Heart right ventricle (tissue), 16 donors: ENCODE data around the gene CLIP3. TPM values are rescaled to one million over a fixed set of nuclear protein-coding genes. Genes with fewer than 3 reads are reported as not detected.

Source experiments
- ATAC-seq, 8 donors: fragments of 200-7000 bp; cut with Tn5 transposase; one replicate each; pipeline ENCODE4 v1.9.1; 2020; ENCODE audit warnings: mild to moderate bottlenecking in 8 of 8, moderate library complexity in 8 of 8, moderate number of reproducible peaks in 1 of 8
- DNase-seq, 2 donors: peaks; one replicate each; pipeline ENCODE4 v3.0.0-alpha.2; 2020
- H3K27ac ChIP-seq, 10 donors: fragments of 200-600 bp; sonication (generic) in 2 of 10; one replicate each; pipeline versions ENCODE4 v1.5.0 to v1.8.0; 2020 to 2022; ENCODE audit warnings: mild to moderate bottlenecking in 3 of 10
- H3K27me3 ChIP-seq, 7 donors: fragments of 200-600 bp; one replicate each; pipeline ENCODE4 v1.8.0; 2021 to 2022; ENCODE audit warnings: mild to moderate bottlenecking in 2 of 7
- H3K36me3 ChIP-seq, 9 donors: fragments of 200-600 bp; sonication (generic) in 1 of 9; one replicate each; pipeline versions ENCODE4 v1.5.0 to v1.8.0; 2020 to 2022; ENCODE audit warnings: mild to moderate bottlenecking in 2 of 9
- H3K4me1 ChIP-seq, 9 donors: fragments of 200-600 bp; sonication (generic) in 1 of 9; one replicate each; pipeline versions ENCODE4 v1.5.0 to v1.8.0; 2020 to 2022; ENCODE audit warnings: mild to moderate bottlenecking in 4 of 9
- H3K4me3 ChIP-seq, 10 donors: fragments of 200-600 bp; sonication (generic) in 2 of 10; one replicate each; pipeline versions ENCODE4 v1.5.0 to v1.8.0; 2020 to 2022; ENCODE audit warnings: mild to moderate bottlenecking in 7 of 10, moderate library complexity in 2 of 10
- H3K9me3 ChIP-seq, 11 donors: fragments of 200-600 bp in 10 of 11; sonication (generic) in 2 of 11; one replicate each; pipeline versions ENCODE4 v1.5.0 to v1.8.0; 2013 to 2022; ENCODE audit warnings: mild to moderate bottlenecking in 2 of 11, control low read depth in 1 of 11, moderate library complexity in 1 of 11
- CTCF ChIP-seq, 9 donors: fragments of 200-600 bp; sonication (generic) in 2 of 9; IDR thresholded peaks; one replicate each; pipeline versions ENCODE4 v1.5.0 to v1.8.0; 2021 to 2022; ENCODE audit warnings: antibody characterized with exemption in 9 of 9, mild to moderate bottlenecking in 5 of 9, moderate library complexity in 1 of 9
- WGBS, 2 donors: extraction: QIAGEN DNeasy Blood & Tissue Kit; methylation state at CpG; one replicate each; pipeline ENCODE4 v1.1.7; 2013; ENCODE audit warnings: inconsistent platforms in 1 of 2; 5-methylcytosine and 5-hydroxymethylcytosine counted together
- intact Hi-C, 10 donors: fragments of 100-400 bp; cut with DNase I; formaldehyde crosslinking; loops; one replicate each; pipeline versions ENCODE4 v1.11.1 to v1.14.2; 2022
- polyA plus RNA-seq, 2 donors: library from polyadenylated mRNA; stranded (reverse); fragments of 200-250 nt; gene quantifications; one replicate each; pipeline ENCODE4 v1.2.3, GENCODE V29; 2013
- total RNA-seq, 10 donors: library from RNA; stranded (reverse); fragmentation: NEBNext Ultra II Directional in 3 of 10; extraction: Animal tissue kit (Norgen Biotek cat#: 25700) in 3 of 10; gene quantifications; one replicate each; pipeline versions ENCODE4 v1.2.1 to v1.2.4, GENCODE V29; 2021 to 2023
- donor health status: Arrhythmogenic right ventricular cardiomyopathy.
- donor health status: ischemic (EF 13 %, LVEDD 7.1; RV severe dilation, severe dysfunction).
- donor health status: healthy with polysubstance abuse.
- donor health status: DM: no; HTN: yes; CAD: no.
- donor health status: DM: no; HTN: no; CAD: no.
- donor health status: ischemic (EF 25% LVEDD 6.9; RV normal size, moderate dysfunction).
- donor health status: ischemic (EF 25% LVEDD 5.7; RV mildly dilated, moderate dysfunction).
- donor health status: healthy.
- donor health status: DM: yes; HTN: yes; CAD: no.
- donor health status: Ischemic cardiomyopathy.
- donor health status: ischemic (EF 35%, LVEDD 5.7; RV mildly dilated, moderate dysfunction).
- donor health status: nonischemic (EF 11% LVEDD 7.7; RV severe dilation, severe dysfunction).
- donor health status: DM: yes; HTN: yes; CAD: no.
- donor health status: PGD.
- donor health status: ischemic (EF 29% LVEDD 5.4; RV normal size, mild dysfunction).
- donor health status: nonischemic (EF 23%, LVEDD 6.1; RV moderate dilation, normal function).

CLIP3 gene
- total and polyA plus RNA-seq, 12 donors = 1.2 to 7.5 (median 3.8) TPM

GRCh38 chr19:35978832-35979365 lies 53.8 kb downstream of the CLIP3 start:
- TF ChIP-seq CTCF (IDR thresholded peaks at IDR 0.05) = no peak
- intact Hi-C loops = no loop called here
- ATAC-seq (no peak), DNase-seq (no peak)
- WGBS, 2 donors = 63 to 65% methylated on average over 20 of the region's 20 CpGs
- no peaks in the 10 kb centered on the region for H3K36me3 ChIP-seq
- H3K9me3 ChIP-seq = no peaks in the 10 kb centered on the region
- peaks cover 0 to 61% (median 24%) of the 10 kb centered on the region in 7 donors for H3K27me3 ChIP-seq
- no peak overlapping the region for H3K4me3 ChIP-seq
- H3K27ac ChIP-seq = no peak overlapping the region
- H3K4me1 ChIP-seq = no peaks in the 10 kb centered on the region

- DNase-seq = no peak
- H3K4me3 ChIP-seq = no peak overlapping the region
- H3K27me3 ChIP-seq = peaks cover 0 to 65% (median 24%) of the 10 kb centered on the region in 7 donors
- WGBS, 2 donors = 38 to 44% methylated on average over 5 of the region's 5 CpGs
- no peak for TF ChIP-seq CTCF (IDR thresholded peaks at IDR 0.05)
- ATAC-seq = no peak
- no peaks in the 10 kb centered on the region for H3K36me3 ChIP-seq
- H3K4me1 ChIP-seq = no peaks in the 10 kb centered on the region
- intact Hi-C loops = no loop called here
- no peaks in the 10 kb centered on the region for H3K9me3 ChIP-seq
- no peak overlapping the region for H3K27ac ChIP-seq
Measured at GRCh38 chr19:35978271-35978670, 54.4 kb downstream of the CLIP3 start.

- no peak for DNase-seq
- Histone ChIP-seq H3K4me3 (no peak overlapping the region), H3K9me3 (no peaks in the 10 kb centered on the region), H3K36me3 (no peaks in the 10 kb centered on the region), H3K4me1 (no peaks in the 10 kb centered on the region), H3K27ac (no peak overlapping the region), H3K27me3 (peaks cover 0 to 62% (median 24%) of the 10 kb centered on the region in 7 donors)
- intact Hi-C loops = no loop called here
- ATAC-seq = no peak
- TF ChIP-seq CTCF (IDR thresholded peaks at IDR 0.05) = peak in 1 of 9 donors; percentile 13
- WGBS, 2 donors = 49% methylated on average over 14 of the region's 14 CpGs
Measured at GRCh38 chr19:35977446-35978222, 55.0 kb downstream of the CLIP3 start.

- intact Hi-C loops = no loop called here
- ATAC-seq = no peak
- no peaks in the 10 kb centered on the region for H3K9me3 ChIP-seq
- no peaks in the 10 kb centered on the region for H3K4me1 ChIP-seq
- no peaks in the 10 kb centered on the region for H3K36me3 ChIP-seq
- no peak overlapping the region for H3K27ac ChIP-seq
- peaks cover 0 to 59% (median 21%) of the 10 kb centered on the region in 7 donors for H3K27me3 ChIP-seq
- H3K4me3 ChIP-seq = no peak overlapping the region
- no peak for DNase-seq
- 33 to 36% methylated on average over 5 of the region's 5 CpGs for WGBS, 2 donors
- no peak for TF ChIP-seq CTCF (IDR thresholded peaks at IDR 0.05)
Measured at GRCh38 chr19:35975608-35976214, 57.0 kb downstream of the CLIP3 start.
